HepG2 (cell line): ENCODE measurements around the gene ULK4. TPM values are rescaled to one million over a fixed set of nuclear protein-coding genes. Genes with fewer than 3 reads are reported as not detected.
A peak's percentile ranks its signal among the peaks of the same experiment; 100 is the strongest.

Experiments used
- HHEX ChIP-seq: IDR thresholded peaks from 2 replicates; pipeline ENCODE4 v1.6.1; 2016; ENCODE audit warnings: control low read depth
- NFKBIZ ChIP-seq: IDR thresholded peaks from 2 replicates; pipeline ENCODE4 v1.6.1; 2018; ENCODE audit warnings: missing genetic modification reagents, missing compliant biosample characterization
- ONECUT2 ChIP-seq: sonication (generic); formaldehyde crosslinking; IDR thresholded peaks from 2 replicates; pipeline ENCODE4 v1.4.0; 2020; ENCODE audit warnings: missing genetic modification reagents
- ZNF124 ChIP-seq: sonication (generic); formaldehyde crosslinking; IDR thresholded peaks from 2 replicates; pipeline ENCODE4 v1.4.0; 2020; ENCODE audit warnings: missing genetic modification reagents
- polyA plus RNA-seq, 8 experiments: library from polyadenylated mRNA; depleted of rRNA in 3 of 8; stranded (reverse) in 7 of 8; unstranded in 1 of 8; fragments of >200 nt; fragmentation: Illumina TruSeq in 4 of 8; extraction: Trizol in 4 of 8; gene quantifications; 2 replicates each; pipeline versions ENCODE4 v1.2.1 to v1.2.3, GENCODE V29; 2011 to 2016; ENCODE audit warnings: low read depth in 4 of 8, missing spikeins in 1 of 8, mixed read lengths in 1 of 8; ENCODE audit not compliant: insufficient read depth in 1 of 8
- total RNA-seq, 5 experiments: library from RNA; depleted of rRNA; stranded (reverse); fragments of >200 nt; fragmentation: Illumina TruSeq; extraction: Trizol; gene quantifications; 2 replicates each; pipeline ENCODE4 v1.2.3, GENCODE V29; 2016; ENCODE audit warnings: low read depth in 1 of 5
- TF ChIP-seq, protein P1 (sequence below): sonication (generic); formaldehyde crosslinking; IDR thresholded peaks from 2 replicates; pipeline ENCODE4 v1.8.0; 2022; ENCODE audit warnings: mild to moderate bottlenecking, missing genetic modification reagents; ENCODE audit not compliant: insufficient replicate concordance
- TF ChIP-seq, protein P2 (sequence below): IDR thresholded peaks from 2 replicates; pipeline ENCODE4 v1.6.1; 2016; ENCODE audit warnings: low read depth, missing genetic modification reagents, missing compliant biosample characterization
- TF ChIP-seq, protein P3 (sequence below): sonication (generic); formaldehyde crosslinking; IDR thresholded peaks from 2 replicates; pipeline ENCODE4 v1.4.0; 2020; ENCODE audit warnings: missing genetic modification reagents, mild to moderate bottlenecking, borderline replicate concordance
- TF ChIP-seq, protein P4 (sequence below): sonication (generic); formaldehyde crosslinking; IDR thresholded peaks from one replicate; pipeline ENCODE4 v1.5.1; 2020; ENCODE audit warnings: mild to moderate bottlenecking, missing genetic modification reagents; ENCODE audit errors: not compliant biosample characterization
- TF ChIP-seq, protein P5 (sequence below): sonication (generic); formaldehyde crosslinking; IDR thresholded peaks from 2 replicates; pipeline ENCODE4 v1.9.0; 2021; ENCODE audit warnings: missing genetic modification reagents, borderline replicate concordance

ULK4 gene
- total and polyA plus RNA-seq, 2 of the 13 experiments (the other 11 are each of a cell fraction or from before 2014, with no cell fraction given): 6.7 to 11.8 TPM

DNA sequence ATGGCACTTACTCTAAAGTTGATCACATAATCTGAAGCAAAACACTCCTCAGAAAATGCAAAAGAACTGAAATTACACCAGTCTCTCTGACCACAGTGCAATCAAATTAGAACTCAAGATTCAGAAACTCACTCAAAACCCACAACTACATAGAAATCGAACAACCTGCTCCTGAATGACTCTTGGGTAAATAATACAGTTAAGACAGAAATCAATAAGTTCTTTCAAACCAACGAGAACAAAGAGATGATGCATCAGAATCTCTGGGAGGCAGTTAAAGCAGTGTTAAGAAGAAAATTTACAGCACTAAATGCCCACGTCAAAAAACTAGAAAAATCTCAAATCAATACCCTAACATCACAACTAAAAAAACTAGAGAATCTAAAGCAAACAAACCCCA, 535.4 kb downstream of the ULK4 start (continued):
- TF ChIP-seq, protein P1, sequence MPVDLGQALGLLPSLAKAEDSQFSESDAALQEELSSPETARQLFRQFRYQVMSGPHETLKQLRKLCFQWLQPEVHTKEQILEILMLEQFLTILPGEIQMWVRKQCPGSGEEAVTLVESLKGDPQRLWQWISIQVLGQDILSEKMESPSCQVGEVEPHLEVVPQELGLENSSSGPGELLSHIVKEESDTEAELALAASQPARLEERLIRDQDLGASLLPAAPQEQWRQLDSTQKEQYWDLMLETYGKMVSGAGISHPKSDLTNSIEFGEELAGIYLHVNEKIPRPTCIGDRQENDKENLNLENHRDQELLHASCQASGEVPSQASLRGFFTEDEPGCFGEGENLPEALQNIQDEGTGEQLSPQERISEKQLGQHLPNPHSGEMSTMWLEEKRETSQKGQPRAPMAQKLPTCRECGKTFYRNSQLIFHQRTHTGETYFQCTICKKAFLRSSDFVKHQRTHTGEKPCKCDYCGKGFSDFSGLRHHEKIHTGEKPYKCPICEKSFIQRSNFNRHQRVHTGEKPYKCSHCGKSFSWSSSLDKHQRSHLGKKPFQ (CRISPR knock-in tag): no peak
- TF ChIP-seq NFKBIZ (CRISPR knock-in tag) (no peak), HHEX (peak; percentile 54; the same call in 1 of the 2 replicates), ZNF124 (CRISPR knock-in tag) (no peak), ONECUT2 (CRISPR knock-in tag) (peak; percentile 82)
- TF ChIP-seq, protein P2, sequence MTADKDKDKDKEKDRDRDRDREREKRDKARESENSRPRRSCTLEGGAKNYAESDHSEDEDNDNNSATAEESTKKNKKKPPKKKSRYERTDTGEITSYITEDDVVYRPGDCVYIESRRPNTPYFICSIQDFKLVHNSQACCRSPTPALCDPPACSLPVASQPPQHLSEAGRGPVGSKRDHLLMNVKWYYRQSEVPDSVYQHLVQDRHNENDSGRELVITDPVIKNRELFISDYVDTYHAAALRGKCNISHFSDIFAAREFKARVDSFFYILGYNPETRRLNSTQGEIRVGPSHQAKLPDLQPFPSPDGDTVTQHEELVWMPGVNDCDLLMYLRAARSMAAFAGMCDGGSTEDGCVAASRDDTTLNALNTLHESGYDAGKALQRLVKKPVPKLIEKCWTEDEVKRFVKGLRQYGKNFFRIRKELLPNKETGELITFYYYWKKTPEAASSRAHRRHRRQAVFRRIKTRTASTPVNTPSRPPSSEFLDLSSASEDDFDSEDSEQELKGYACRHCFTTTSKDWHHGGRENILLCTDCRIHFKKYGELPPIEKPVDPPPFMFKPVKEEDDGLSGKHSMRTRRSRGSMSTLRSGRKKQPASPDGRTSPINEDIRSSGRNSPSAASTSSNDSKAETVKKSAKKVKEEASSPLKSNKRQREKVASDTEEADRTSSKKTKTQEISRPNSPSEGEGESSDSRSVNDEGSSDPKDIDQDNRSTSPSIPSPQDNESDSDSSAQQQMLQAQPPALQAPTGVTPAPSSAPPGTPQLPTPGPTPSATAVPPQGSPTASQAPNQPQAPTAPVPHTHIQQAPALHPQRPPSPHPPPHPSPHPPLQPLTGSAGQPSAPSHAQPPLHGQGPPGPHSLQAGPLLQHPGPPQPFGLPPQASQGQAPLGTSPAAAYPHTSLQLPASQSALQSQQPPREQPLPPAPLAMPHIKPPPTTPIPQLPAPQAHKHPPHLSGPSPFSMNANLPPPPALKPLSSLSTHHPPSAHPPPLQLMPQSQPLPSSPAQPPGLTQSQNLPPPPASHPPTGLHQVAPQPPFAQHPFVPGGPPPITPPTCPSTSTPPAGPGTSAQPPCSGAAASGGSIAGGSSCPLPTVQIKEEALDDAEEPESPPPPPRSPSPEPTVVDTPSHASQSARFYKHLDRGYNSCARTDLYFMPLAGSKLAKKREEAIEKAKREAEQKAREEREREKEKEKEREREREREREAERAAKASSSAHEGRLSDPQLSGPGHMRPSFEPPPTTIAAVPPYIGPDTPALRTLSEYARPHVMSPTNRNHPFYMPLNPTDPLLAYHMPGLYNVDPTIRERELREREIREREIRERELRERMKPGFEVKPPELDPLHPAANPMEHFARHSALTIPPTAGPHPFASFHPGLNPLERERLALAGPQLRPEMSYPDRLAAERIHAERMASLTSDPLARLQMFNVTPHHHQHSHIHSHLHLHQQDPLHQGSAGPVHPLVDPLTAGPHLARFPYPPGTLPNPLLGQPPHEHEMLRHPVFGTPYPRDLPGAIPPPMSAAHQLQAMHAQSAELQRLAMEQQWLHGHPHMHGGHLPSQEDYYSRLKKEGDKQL: no peak
- TF ChIP-seq, protein P3, sequence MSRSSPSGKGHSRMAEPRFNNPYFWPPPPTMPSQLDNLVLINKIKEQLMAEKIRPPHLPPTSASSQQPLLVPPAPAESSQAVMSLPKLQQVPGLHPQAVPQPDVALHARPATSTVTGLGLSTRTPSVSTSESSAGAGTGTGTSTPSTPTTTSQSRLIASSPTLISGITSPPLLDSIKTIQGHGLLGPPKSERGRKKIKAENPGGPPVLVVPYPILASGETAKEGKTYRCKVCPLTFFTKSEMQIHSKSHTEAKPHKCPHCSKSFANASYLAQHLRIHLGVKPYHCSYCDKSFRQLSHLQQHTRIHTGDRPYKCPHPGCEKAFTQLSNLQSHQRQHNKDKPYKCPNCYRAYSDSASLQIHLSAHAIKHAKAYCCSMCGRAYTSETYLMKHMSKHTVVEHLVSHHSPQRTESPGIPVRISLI (CRISPR knock-in tag): no peak
- TF ChIP-seq, protein P4, sequence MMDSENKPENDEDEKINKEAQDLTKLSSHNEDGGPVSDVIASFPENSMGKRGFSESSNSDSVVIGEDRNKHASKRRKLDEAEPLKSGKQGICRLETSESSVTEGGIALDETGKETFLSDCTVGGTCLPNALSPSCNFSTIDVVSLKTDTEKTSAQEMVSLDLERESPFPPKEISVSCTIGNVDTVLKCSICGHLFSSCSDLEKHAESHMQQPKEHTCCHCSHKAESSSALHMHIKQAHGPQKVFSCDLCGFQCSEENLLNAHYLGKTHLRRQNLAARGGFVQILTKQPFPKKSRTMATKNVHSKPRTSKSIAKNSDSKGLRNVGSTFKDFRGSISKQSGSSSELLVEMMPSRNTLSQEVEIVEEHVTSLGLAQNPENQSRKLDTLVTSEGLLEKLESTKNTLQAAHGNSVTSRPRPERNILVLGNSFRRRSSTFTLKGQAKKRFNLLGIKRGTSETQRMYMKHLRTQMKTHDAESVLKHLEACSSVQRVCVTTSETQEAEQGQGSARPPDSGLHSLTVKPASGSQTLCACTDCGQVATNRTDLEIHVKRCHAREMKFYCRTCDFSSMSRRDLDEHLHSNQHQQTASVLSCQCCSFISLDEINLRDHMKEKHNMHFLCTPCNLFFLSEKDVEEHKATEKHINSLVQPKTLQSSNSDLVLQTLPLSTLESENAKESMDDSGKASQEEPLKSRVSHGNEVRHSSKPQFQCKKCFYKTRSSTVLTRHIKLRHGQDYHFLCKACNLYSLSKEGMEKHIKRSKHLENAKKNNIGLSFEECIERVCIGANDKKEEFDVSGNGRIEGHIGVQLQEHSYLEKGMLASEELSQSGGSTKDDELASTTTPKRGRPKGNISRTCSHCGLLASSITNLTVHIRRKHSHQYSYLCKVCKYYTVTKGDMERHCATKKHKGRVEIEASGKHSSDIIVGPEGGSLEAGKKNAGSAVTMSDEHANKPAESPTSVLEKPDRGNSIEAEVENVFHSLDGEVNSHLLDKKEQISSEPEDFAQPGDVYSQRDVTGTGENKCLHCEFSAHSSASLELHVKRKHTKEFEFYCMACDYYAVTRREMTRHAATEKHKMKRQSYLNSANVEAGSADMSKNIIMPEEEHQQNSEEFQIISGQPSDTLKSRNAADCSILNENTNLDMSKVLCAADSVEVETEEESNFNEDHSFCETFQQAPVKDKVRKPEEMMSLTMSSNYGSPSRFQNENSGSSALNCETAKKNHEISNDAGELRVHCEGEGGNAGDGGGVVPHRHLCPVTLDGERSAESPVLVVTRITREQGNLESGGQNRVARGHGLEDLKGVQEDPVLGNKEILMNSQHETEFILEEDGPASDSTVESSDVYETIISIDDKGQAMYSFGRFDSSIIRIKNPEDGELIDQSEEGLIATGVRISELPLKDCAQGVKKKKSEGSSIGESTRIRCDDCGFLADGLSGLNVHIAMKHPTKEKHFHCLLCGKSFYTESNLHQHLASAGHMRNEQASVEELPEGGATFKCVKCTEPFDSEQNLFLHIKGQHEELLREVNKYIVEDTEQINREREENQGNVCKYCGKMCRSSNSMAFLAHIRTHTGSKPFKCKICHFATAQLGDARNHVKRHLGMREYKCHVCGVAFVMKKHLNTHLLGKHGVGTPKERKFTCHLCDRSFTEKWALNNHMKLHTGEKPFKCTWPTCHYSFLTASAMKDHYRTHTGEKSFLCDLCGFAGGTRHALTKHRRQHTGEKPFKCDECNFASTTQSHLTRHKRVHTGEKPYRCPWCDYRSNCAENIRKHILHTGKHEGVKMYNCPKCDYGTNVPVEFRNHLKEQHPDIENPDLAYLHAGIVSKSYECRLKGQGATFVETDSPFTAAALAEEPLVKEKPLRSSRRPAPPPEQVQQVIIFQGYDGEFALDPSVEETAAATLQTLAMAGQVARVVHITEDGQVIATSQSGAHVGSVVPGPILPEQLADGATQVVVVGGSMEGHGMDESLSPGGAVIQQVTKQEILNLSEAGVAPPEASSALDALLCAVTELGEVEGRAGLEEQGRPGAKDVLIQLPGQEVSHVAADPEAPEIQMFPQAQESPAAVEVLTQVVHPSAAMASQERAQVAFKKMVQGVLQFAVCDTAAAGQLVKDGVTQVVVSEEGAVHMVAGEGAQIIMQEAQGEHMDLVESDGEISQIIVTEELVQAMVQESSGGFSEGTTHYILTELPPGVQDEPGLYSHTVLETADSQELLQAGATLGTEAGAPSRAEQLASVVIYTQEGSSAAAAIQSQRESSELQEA (CRISPR knock-in tag): no peak
- TF ChIP-seq, protein P5, sequence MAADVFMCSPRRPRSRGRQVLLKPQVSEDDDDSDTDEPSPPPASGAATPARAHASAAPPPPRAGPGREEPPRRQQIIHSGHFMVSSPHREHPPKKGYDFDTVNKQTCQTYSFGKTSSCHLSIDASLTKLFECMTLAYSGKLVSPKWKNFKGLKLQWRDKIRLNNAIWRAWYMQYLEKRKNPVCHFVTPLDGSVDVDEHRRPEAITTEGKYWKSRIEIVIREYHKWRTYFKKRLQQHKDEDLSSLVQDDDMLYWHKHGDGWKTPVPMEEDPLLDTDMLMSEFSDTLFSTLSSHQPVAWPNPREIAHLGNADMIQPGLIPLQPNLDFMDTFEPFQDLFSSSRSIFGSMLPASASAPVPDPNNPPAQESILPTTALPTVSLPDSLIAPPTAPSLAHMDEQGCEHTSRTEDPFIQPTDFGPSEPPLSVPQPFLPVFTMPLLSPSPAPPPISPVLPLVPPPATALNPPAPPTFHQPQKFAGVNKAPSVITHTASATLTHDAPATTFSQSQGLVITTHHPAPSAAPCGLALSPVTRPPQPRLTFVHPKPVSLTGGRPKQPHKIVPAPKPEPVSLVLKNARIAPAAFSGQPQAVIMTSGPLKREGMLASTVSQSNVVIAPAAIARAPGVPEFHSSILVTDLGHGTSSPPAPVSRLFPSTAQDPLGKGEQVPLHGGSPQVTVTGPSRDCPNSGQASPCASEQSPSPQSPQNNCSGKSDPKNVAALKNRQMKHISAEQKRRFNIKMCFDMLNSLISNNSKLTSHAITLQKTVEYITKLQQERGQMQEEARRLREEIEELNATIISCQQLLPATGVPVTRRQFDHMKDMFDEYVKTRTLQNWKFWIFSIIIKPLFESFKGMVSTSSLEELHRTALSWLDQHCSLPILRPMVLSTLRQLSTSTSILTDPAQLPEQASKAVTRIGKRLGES (CRISPR knock-in tag): no peak
